ENCODE measurements around the gene SLC4A1AP.
"Not testable (repeated sequence)": the region's sequence is repeated elsewhere in the genome, so short reads cannot be mapped to it uniquely, and the experiment has no call there.

The SLC4A1AP gene

DNA sequence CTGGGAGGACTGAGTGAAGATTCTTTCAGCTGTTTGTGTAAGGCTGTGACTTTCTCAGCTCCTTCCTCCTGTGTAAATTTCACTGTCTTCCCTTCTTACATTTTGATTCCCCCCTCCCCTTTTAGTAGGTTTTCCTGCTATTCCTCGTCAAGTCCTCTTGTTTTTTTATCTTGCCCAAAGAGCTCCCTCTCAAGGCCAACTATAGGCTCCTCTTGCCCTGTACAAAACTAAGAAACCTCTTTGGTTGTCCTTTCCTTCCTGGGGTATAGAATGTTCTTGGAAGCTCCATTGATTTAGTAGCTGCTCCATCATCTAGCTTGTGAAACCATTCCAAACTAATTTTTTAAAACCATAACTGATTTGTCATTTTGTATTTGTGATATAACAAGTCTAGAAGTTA, 42.2 kb upstream of the SLC4A1AP start:
- Histone ChIP-seq H3F3A (ENCODE audit: insufficient read depth) (no peaks in the 10 kb centered on the region), H3K36me3 (ENCODE audit: low read length) (peaks cover 24% of the 10 kb centered on the region), H3K79me2 (ENCODE audit: insufficient read depth, low read length) (no peaks in the 10 kb centered on the region; the same call in 1 of the 2 replicates), H3K4me2 (ENCODE audit: low read depth, low read length, poor library complexity, severe bottlenecking) (no peak overlapping the region), H3K9me2 (replicated peaks; ENCODE audit: insufficient read depth, low read length) (no peaks in the 10 kb centered on the region), H3K9me3 (ENCODE audit: insufficient read depth, low read length) (no peaks in the 10 kb centered on the region), H4K20me1 (ENCODE audit: low read depth, low read length) (no peaks in the 10 kb centered on the region), H3K27me3 (ENCODE audit: low read length) (no peaks in the 10 kb centered on the region), H3K27ac (ENCODE audit: low read depth, low read length) (no peak overlapping the region), H2AFZ (ENCODE audit: low read depth, low read length, severe bottlenecking) (no peak overlapping the region), H3K9ac (ENCODE audit: low read length) (no peak overlapping the region), H3K4me3 (ENCODE audit: insufficient read depth, low read length, poor library complexity, severe bottlenecking) (no peak overlapping the region)
- TF ChIP-seq, protein P1, sequence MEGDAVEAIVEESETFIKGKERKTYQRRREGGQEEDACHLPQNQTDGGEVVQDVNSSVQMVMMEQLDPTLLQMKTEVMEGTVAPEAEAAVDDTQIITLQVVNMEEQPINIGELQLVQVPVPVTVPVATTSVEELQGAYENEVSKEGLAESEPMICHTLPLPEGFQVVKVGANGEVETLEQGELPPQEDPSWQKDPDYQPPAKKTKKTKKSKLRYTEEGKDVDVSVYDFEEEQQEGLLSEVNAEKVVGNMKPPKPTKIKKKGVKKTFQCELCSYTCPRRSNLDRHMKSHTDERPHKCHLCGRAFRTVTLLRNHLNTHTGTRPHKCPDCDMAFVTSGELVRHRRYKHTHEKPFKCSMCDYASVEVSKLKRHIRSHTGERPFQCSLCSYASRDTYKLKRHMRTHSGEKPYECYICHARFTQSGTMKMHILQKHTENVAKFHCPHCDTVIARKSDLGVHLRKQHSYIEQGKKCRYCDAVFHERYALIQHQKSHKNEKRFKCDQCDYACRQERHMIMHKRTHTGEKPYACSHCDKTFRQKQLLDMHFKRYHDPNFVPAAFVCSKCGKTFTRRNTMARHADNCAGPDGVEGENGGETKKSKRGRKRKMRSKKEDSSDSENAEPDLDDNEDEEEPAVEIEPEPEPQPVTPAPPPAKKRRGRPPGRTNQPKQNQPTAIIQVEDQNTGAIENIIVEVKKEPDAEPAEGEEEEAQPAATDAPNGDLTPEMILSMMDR (IDR thresholded peaks at IDR 0.05; ENCODE audit: insufficient read depth, low read length, poor library complexity, severe bottlenecking) = no peak
- TF ChIP-seq EZH2phosphoT487 (conservative IDR thresholded peaks at IDR 0.05; ENCODE audit: low read length) = no peak

DNA sequence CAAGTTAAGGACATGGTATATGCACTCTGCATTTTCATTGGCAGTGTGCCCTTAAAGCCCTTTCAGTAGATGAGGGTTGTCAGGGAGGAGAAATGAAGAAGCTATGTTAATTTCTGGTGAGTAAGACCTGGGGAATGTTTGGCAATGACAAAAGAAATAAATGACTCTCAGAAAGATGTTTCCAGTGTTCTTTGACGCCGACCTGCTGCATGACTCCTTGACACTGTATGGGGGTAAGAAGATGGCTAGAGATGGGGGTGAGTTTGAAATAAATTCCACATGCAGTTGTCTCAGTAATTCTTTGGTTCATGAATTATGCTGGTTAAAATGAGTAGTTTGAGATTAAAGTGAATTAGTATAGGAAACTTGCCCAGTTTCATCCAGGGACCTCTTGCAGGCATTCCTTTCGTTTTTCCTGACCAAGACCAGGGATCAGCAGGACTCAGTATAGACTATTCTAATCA, 40.7 kb upstream of the SLC4A1AP start:
- Histone ChIP-seq H3F3A (ENCODE audit: insufficient read depth) (peaks cover 2% of the 10 kb centered on the region; the same call in 1 of the 2 replicates), H3K9me3 (ENCODE audit: insufficient read depth, low read length) (no peaks in the 10 kb centered on the region), H3K4me3 (ENCODE audit: insufficient read depth, low read length, poor library complexity, severe bottlenecking) (no peak overlapping the region), H3K9me2 (replicated peaks; ENCODE audit: insufficient read depth, low read length) (no peaks in the 10 kb centered on the region), H3K36me3 (ENCODE audit: low read length) (peaks cover 15% of the 10 kb centered on the region), H3K27me3 (ENCODE audit: low read length) (no peaks in the 10 kb centered on the region), H4K20me1 (ENCODE audit: low read depth, low read length) (no peaks in the 10 kb centered on the region), H2AFZ (ENCODE audit: low read depth, low read length, severe bottlenecking) (no peak overlapping the region), H3K4me2 (ENCODE audit: low read depth, low read length, poor library complexity, severe bottlenecking) (no peak overlapping the region), H3K27ac (ENCODE audit: low read depth, low read length) (no peak overlapping the region), H3K79me2 (ENCODE audit: insufficient read depth, low read length) (no peaks in the 10 kb centered on the region), H3K9ac (ENCODE audit: low read length) (no peak overlapping the region)
- TF ChIP-seq, protein P1 (IDR thresholded peaks at IDR 0.05; ENCODE audit: insufficient read depth, low read length, poor library complexity, severe bottlenecking) = no peak
- TF ChIP-seq EZH2phosphoT487 (conservative IDR thresholded peaks at IDR 0.05; ENCODE audit: low read length) = no peak

DNA sequence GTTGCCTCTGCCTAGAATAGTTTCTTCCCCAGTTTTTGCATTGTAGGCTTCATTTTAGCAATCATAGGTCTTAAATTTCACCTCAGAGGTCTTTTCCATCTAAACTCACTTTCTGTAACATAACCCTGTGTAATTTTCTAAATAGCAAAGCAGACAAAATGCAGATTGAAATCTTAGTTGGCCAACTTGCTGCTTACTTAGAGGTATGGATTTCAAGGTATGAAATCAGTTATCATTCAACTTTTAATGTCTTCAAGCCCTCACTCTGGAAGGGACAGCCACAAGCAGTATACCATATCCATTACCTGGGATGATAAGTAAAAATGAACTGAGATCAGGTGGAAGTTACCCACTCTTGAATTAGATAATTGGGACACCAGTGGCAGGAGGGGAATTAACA, 38.7 kb upstream of the SLC4A1AP start:
- no peak overlapping the region for H3K4me2 ChIP-seq (ENCODE audit: low read depth, low read length, poor library complexity, severe bottlenecking)
- no peaks in the 10 kb centered on the region for H3K9me3 ChIP-seq (ENCODE audit: insufficient read depth, low read length)
- H3K4me3 ChIP-seq (ENCODE audit: insufficient read depth, low read length, poor library complexity, severe bottlenecking) = no peak overlapping the region
- no peak overlapping the region for H3K27ac ChIP-seq (ENCODE audit: low read depth, low read length)
- H3K9me2 ChIP-seq (replicated peaks; ENCODE audit: insufficient read depth, low read length) = no peaks in the 10 kb centered on the region
- peaks cover 8% of the 10 kb centered on the region for H3K79me2 ChIP-seq (ENCODE audit: insufficient read depth, low read length)
- no peaks in the 10 kb centered on the region for H4K20me1 ChIP-seq (ENCODE audit: low read depth, low read length)
- H2AFZ ChIP-seq (ENCODE audit: low read depth, low read length, severe bottlenecking) = no peak overlapping the region
- H3F3A ChIP-seq (ENCODE audit: insufficient read depth) = peaks cover 5% of the 10 kb centered on the region; the same call in 1 of the 2 replicates
- TF ChIP-seq, protein P1 (IDR thresholded peaks at IDR 0.05; ENCODE audit: insufficient read depth, low read length, poor library complexity, severe bottlenecking) = no peak
- no peak for TF ChIP-seq EZH2phosphoT487 (conservative IDR thresholded peaks at IDR 0.05; ENCODE audit: low read length)
- no peak overlapping the region for H3K9ac ChIP-seq (ENCODE audit: low read length)
- H3K27me3 ChIP-seq (ENCODE audit: low read length) = no peaks in the 10 kb centered on the region
- peaks cover 7% of the 10 kb centered on the region for H3K36me3 ChIP-seq (ENCODE audit: low read length)

DNA sequence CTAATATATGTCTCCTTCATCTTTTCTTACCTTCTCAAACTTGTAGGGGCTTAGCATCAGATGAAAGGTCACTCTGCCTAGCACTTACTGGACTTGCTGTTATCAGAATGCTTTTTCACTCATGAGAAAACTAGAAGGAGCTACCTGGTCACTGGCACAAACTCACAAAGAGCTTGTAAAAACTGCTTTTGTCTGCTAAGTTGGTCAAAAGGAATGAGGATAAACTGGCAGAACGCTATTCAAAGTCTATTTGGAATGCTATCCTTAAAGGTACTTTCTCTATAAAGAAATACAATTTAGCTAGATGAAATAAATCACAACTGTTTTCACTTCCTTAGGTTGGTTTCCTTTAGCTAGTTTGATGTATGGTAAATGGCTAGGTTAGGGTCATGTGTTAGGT, 37.4 kb upstream of the SLC4A1AP start:
- H3K27ac ChIP-seq (ENCODE audit: low read depth, low read length); H3K4me2 ChIP-seq (ENCODE audit: low read depth, low read length, poor library complexity, severe bottlenecking); H3K9me2 ChIP-seq (replicated peaks; ENCODE audit: insufficient read depth, low read length): not testable (repeated sequence)

DNA sequence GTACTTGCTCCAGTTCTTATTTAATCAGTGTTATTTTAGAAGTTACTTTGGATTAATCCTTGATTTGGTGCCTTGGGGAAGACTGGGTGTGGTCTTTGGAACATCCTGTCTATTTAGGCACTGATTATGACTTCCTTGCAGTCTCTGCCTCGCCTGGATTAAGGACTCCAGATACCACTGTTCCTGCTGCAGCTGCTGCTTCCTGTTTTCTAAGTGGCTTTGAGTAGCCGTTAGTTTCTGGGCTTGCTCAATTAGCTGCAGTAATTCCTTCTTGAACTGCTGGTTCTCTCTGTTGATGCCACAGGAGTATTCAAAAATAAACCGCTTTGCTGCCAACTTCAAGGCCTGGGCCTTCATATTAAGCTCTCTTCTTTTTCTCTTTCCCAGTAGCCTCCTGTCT, 36.8 kb upstream of the SLC4A1AP start:
- H2AFZ ChIP-seq (ENCODE audit: low read depth, low read length, severe bottlenecking); H3K27me3 ChIP-seq (ENCODE audit: low read length); H3K79me2 ChIP-seq (ENCODE audit: insufficient read depth, low read length); H3K27ac ChIP-seq (ENCODE audit: low read depth, low read length); H3K36me3 ChIP-seq (ENCODE audit: low read length); H3K4me2 ChIP-seq (ENCODE audit: low read depth, low read length, poor library complexity, severe bottlenecking); H3F3A ChIP-seq (ENCODE audit: insufficient read depth); H3K9ac ChIP-seq (ENCODE audit: low read length); H3K9me2 ChIP-seq (replicated peaks; ENCODE audit: insufficient read depth, low read length); H3K9me3 ChIP-seq (ENCODE audit: insufficient read depth, low read length); H4K20me1 ChIP-seq (ENCODE audit: low read depth, low read length); H3K4me3 ChIP-seq (ENCODE audit: insufficient read depth, low read length, poor library complexity, severe bottlenecking): not testable (repeated sequence)

More for the DNA sequence above, 37.4 kb upstream of the SLC4A1AP start:
- H4K20me1 ChIP-seq (ENCODE audit: low read depth, low read length); H3K27me3 ChIP-seq (ENCODE audit: low read length); H3K36me3 ChIP-seq (ENCODE audit: low read length); H3K9me3 ChIP-seq (ENCODE audit: insufficient read depth, low read length); H3F3A ChIP-seq (ENCODE audit: insufficient read depth); H3K9ac ChIP-seq (ENCODE audit: low read length); H3K79me2 ChIP-seq (ENCODE audit: insufficient read depth, low read length); H3K4me3 ChIP-seq (ENCODE audit: insufficient read depth, low read length, poor library complexity, severe bottlenecking); H2AFZ ChIP-seq (ENCODE audit: low read depth, low read length, severe bottlenecking): not testable (repeated sequence)
